NCI-H1105 treated with DMSO at 0.1 percent for 48 hours (cell line): ENCODE measurements around the gene CELA3A.
A peak's percentile ranks its signal among the peaks of the same experiment; 100 is the strongest.

ENCODE experiments used
- DNase-seq: peaks from one replicate; lab custom pipeline; 2025; lab: John Stamatoyannopoulos, UW

CELA3A gene

GRCh38 chr1:22050330-22050729 is 48.9 kb downstream of the CELA3A start:
- no peak for DNase-seq

- DNase-seq: no peak
Observed at GRCh38 chr1:22051607-22052114, 50.2 kb downstream of the CELA3A start.

DNA sequence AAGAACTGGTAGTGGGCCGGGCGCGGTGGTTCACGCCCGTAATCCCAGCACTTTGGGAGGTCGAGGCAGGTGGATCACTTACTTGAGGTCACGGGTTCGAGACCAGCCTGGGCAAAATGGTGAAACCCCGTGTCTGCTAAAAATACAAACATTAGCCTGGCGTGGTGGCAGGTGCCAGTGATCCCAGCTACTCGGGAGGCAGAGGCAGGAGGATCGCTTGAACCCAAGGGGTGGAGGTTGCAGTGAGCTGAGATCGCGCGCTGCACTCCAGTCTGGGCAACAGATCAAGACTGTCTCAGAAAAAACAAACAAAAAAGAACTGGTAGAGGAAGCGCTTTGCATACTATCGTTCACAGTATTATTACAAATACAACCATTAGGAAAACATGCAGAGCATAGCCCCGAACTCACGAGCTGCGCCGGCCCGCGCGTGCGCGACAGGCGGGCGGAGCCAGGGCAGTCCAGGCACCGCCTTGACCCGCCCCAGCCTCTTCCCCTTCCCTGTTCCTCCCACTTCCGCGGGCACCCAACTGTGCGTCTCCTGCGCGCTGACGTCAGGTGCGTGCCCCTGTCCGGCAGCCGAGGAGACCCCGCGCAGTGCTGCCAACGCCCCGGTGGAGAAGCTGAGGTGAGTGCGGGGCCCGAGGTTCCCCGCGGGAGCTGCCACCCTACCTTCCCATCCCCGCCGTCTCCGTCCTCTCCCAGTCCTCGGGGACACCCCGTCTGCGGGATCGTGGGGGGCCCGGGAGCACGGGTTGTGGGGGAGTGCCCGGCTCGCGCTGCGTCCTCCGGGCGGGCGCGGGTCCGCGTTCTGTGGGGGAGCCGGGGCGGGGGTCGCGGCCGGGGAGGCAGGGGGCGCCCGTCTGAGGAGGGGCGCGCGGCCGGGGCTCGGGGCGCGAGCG is 50.9 kb downstream of the CELA3A start, which contains the start of gene CDC42:
TSS of gene CDC42 (plus strand) at position 595 of the 902 bp plus-strand sequence. CDS start 25,770 bp downstream, outside the sequence.
- DNase-seq: peak; percentile 95

- DNase-seq: peak; percentile 48
Observed at GRCh38 chr1:22053017-22053860, 51.8 kb downstream of the CELA3A start.

DNA sequence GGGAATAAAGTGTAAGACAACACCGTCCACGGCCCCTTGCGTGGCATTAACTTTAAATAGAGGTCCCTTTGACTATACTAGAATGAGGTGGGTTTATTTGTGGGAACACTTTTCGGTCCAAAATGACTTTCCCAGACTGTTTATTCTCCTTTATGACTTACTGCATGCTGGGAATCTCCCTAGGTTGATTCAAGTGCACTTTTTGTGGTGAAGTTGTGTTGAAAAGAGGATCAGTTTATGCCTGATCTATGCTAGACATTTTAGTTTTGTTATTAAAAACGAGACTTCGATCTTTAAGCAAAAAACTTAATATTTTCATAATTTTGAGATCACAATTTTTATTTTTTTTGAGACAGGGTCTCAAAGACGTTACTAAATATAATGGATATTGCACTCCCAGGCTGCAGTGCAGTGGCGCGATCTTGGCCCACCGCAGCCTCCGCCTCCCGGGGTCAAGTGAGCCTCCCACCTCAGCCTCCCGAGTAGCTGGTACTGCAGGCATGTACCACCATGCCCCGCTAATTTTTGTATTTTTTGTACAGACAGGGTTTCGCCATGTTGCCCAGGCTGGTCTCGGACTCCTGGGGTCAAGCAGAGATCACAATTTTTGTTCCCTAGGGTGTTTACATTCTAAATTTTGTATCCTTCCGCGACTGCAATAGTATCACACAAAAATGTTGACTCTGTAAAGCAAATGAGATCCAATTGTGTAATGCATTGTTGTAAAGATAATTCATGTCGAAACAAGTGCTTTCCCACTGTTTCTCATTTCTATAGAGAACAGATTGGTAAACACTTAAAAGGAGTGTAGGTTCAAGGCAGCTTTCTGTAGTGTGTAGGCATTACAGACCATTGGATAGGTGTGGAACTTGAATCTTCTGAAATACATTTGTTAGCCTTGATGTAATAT is 52.7 kb downstream of the CELA3A start:
- DNase-seq: no peak

DNA sequence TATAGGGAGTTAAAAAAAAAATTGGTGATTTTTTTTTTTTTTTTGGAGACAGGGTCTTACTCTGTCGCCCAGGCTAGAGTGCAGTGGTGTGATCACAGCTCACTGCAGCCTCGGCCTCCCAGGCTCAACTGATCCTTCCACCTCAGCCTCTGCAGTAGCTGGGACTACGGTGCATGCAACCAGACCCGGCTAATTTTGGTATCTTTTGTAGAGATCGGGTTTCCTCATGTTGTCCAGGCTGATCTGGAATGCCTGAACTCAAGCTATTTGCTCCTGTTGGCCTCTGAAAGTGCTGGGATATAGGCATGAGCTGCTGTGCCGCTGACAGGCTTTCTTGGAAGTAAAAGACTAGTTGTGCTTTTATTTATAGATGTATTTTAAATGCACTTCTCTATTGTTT is 54.0 kb downstream of the CELA3A start:
- no peak for DNase-seq

GRCh38 chr1:22056043-22056442 is 54.6 kb downstream of the CELA3A start:
- no peak for DNase-seq

DNA sequence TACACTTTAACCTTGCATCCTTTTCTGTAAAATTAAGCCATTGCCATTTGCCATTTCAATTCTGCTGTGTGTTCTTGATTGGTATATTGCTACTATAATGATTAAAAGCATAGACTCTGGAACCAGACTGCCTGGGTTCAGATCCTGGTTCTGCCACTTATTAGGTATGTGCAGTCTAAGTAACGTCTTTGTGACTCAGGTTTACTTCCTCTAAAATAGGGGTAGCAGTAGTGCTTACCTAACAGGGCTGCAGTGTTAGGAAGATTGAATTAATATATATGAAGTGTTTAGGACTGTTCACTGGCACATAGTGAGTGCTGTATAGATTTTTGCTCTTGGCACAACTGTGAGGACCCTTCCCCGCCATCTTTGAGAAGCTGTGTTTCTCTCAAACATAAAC is 55.5 kb downstream of the CELA3A start:
- no peak for DNase-seq

DNA sequence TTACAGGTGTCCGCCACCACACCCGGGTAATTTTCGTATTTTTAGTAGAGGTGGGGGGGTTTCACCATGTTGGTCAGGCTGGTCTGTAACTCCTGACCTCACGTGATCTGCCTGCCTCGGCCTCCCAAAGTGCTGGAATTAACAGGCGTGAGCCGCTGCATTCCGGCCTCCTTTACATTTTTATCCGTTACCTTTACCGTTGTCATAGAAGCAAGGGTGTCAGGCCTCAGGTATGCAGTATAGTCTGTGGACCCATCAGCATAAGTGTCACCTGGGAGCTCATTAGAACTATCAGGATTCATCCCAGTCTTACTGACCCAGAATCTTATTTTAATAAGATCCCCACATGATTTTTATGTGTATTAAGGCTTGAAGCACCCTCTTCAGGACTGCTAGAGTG is 56.4 kb downstream of the CELA3A start:
- DNase-seq: no peak
